H1 (cell line): ENCODE data around the gene IFNK. TPM values are rescaled to one million over a fixed set of nuclear protein-coding genes. Genes with fewer than 3 reads are reported as not detected.

Experiments used
- BCL11A ChIP-seq, 2 experiments: IDR thresholded peaks; one replicate each; pipeline ENCODE4 v1.6.1; 2011; ENCODE audit warnings: low read depth in 2 of 2, low read length in 2 of 2, mild to moderate bottlenecking in 2 of 2
- EGR1 ChIP-seq: IDR thresholded peaks from 2 replicates; pipeline ENCODE4 v1.6.1; 2011; ENCODE audit warnings: low read depth, low read length, borderline replicate concordance
- NRF1 ChIP-seq: IDR thresholded peaks from 2 replicates; pipeline ENCODE4 v1.6.1; 2011; ENCODE audit warnings: mild to moderate bottlenecking, low read depth, low read length, improper control_type of control experiment
- POLR2AphosphoS5 ChIP-seq: IDR thresholded peaks from 2 replicates; pipeline ENCODE4 v1.6.1; 2011; ENCODE audit warnings: low read depth, low read length
- SAP30 ChIP-seq: fragments of 300-600 bp; sonication (generic); IDR thresholded peaks from 2 replicates; pipeline ENCODE4 v1.7.1; 2012; ENCODE audit warnings: low read length, moderate library complexity, mild to moderate bottlenecking, inconsistent platforms; ENCODE audit not compliant: insufficient read depth, insufficient replicate concordance
- SIRT6 ChIP-seq: IDR thresholded peaks from one replicate; pipeline ENCODE4 v1.7.1; 2012; ENCODE audit warnings: low read length, inconsistent platforms
- polyA plus RNA-seq, 7 experiments: library from polyadenylated mRNA; depleted of rRNA in 3 of 7; stranded (reverse) in 5 of 7; unstranded in 2 of 7; fragments of >200 nt in 5 of 7; fragments of 200-250 nt in 2 of 7; gene quantifications; 1 replicate in 5 of 7; 2 replicates in 1 of 7; 4 replicates in 1 of 7; pipeline versions ENCODE4 v1.2.1 to v1.2.3, GENCODE V29; 2011 to 2013; ENCODE audit warnings: missing spikeins in 2 of 7, mixed read lengths in 2 of 7
- total RNA-seq: library from RNA; stranded (reverse); fragmentation: NEBNext Ultra II Directional; extraction: Animal tissue kit (Norgen Biotek cat#: 25700); gene quantifications from 2 replicates; pipeline ENCODE4 v1.2.1, GENCODE V29; 2021

IFNK gene
- total and polyA plus RNA-seq, 2 of the 8 experiments (the other 6 are each of a cell fraction or from before 2014, with no cell fraction given): not detected

DNA sequence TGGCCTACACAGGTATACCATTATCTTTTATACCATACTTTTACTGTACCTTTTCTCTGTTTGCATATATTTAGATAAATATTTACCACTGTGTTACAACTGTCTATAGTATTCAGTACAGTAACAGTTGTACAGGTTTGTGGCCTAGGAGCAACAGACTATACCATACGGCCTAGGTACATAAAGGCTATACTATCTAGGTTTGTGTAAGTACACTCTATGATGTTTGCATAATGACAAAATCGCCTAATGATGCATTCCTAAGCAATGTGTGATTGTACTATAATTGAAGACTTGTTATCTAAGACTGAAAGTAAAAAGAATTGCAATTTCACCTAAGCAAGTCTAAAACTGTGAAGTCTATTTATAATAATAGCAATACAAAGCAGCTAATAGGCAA is 45.3 kb downstream of the IFNK start (continued):
- no peak for TF ChIP-seq SAP30
- TF ChIP-seq BCL11A (IDR thresholded peaks at IDR 0.05; ENCODE audit: low read depth in 2 of 2, low read length in 2 of 2): no peak
- TF ChIP-seq NRF1: no peak
- TF ChIP-seq EGR1: no peak
- no peak for TF ChIP-seq POLR2AphosphoS5
- TF ChIP-seq SIRT6: no peak
